Measurements from ENCODE around the gene ANXA4. TPM values are rescaled to one million over a fixed set of nuclear protein-coding genes. Genes with fewer than 3 reads are reported as not detected.
A peak's percentile ranks its signal among the peaks of the same experiment; 100 is the strongest.
"Not testable (repeated sequence)": the region's sequence is repeated elsewhere in the genome, so short reads cannot be mapped to it uniquely, and the experiment has no call there.

ANXA4 gene
- polyA plus RNA-seq, 1 experiment: 133 TPM

DNA sequence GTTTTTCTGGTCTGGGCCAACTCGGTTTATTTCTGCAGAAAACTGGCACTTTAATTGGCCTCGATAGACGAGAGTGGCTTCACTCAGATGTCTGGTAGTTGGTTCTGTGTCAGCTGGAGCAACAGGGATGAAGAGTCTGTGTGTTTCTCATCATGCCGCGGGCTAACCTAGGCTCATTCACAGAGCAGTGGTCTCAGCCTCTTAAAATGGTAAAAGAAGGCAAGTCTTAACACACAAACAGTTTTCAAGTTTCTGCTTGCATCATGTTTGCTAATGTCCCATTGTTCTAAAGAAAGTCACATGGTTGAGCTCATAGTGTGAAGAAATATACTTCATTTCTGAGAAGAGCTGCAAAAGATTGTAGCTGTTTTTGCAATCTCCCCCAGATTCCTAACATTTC, 37.5 kb upstream of the ANXA4 start:
- DNase-seq (ENCODE audit: low read depth): no peak
- CTCF ChIA-PET: interaction anchor here (1.6 kb wide), 1 partner anchor 20 kb away, joined by 3 read pairs; no protein-coding TSS in a partner anchor
- TF ChIP-seq, protein P1, sequence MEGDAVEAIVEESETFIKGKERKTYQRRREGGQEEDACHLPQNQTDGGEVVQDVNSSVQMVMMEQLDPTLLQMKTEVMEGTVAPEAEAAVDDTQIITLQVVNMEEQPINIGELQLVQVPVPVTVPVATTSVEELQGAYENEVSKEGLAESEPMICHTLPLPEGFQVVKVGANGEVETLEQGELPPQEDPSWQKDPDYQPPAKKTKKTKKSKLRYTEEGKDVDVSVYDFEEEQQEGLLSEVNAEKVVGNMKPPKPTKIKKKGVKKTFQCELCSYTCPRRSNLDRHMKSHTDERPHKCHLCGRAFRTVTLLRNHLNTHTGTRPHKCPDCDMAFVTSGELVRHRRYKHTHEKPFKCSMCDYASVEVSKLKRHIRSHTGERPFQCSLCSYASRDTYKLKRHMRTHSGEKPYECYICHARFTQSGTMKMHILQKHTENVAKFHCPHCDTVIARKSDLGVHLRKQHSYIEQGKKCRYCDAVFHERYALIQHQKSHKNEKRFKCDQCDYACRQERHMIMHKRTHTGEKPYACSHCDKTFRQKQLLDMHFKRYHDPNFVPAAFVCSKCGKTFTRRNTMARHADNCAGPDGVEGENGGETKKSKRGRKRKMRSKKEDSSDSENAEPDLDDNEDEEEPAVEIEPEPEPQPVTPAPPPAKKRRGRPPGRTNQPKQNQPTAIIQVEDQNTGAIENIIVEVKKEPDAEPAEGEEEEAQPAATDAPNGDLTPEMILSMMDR (IDR thresholded peaks at IDR 0.05; ENCODE audit: insufficient read depth, low read depth, low read length): no peak
- POLR2A ChIA-PET: no interaction called here
- Histone ChIP-seq H3K27me3 (ENCODE audit: control insufficient read depth, insufficient read depth, low read length) (no peaks in the 10 kb centered on the region), H3K4me3 (ENCODE audit: low read depth, low read length) (no peak overlapping the region), H3K36me3 (ENCODE audit: control insufficient read depth, insufficient read depth, low read length) (no peaks in the 10 kb centered on the region)

DNA sequence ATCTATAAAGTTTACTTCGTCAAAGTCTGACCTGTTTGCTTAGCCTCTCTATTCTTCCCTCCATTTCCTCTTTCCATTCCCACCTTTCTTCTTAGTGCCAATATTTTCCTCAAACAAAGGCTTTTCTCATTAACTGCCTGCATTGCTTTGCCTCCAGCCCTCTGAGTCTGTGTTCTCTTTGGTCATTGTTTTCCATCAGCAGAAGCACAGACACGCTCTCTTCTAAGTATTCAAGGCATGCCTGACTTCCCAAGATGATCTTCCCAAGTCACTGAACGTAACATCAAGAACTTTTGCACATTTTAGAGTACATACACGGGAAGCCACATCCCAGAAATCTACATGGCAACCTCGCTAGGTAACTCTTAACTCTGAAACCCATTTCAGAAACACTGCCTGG, 32.6 kb upstream of the ANXA4 start:
- POLR2A ChIA-PET: no interaction called here
- Histone ChIP-seq H3K27me3 (ENCODE audit: control insufficient read depth, insufficient read depth, low read length) (no peaks in the 10 kb centered on the region), H3K4me3 (ENCODE audit: low read depth, low read length) (no peak overlapping the region), H3K36me3 (ENCODE audit: control insufficient read depth, insufficient read depth, low read length) (no peaks in the 10 kb centered on the region)
- TF ChIP-seq, protein P1 (IDR thresholded peaks at IDR 0.05; ENCODE audit: insufficient read depth, low read depth, low read length): no peak
- no peak for DNase-seq (ENCODE audit: low read depth)
- CTCF ChIA-PET: no interaction called here

DNA sequence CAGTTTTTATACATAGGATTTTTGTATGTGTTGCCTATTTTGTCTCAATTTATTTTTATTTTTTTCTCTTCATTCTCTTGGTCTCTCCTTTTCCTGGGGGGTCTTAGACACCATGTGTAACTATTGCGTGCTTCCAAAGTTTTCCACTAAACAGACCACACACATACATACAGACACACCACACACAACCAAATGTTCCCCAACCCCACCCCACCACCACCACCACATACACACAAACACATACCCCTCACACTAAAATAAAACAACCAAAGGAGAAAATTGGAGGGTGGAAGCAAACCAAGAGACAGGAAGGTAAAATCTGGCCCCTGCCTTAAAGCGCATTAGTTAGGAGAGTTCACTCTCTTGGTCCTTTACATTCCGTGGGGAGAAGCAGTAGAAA, 30.0 kb upstream of the ANXA4 start:
- no peaks in the 10 kb centered on the region for H3K27me3 ChIP-seq (ENCODE audit: control insufficient read depth, insufficient read depth, low read length)
- POLR2A ChIA-PET: interaction anchor here (0.6 kb wide), 1 partner anchor 69 kb away, joined by 6 read pairs; no protein-coding TSS in a partner anchor
- no peak for DNase-seq (ENCODE audit: low read depth)
- no peaks in the 10 kb centered on the region for H3K36me3 ChIP-seq (ENCODE audit: control insufficient read depth, insufficient read depth, low read length)
- TF ChIP-seq, protein P1 (IDR thresholded peaks at IDR 0.05; ENCODE audit: insufficient read depth, low read depth, low read length): no peak
- no peak overlapping the region for H3K4me3 ChIP-seq (ENCODE audit: low read depth, low read length)
- CTCF ChIA-PET: no interaction called here

DNA sequence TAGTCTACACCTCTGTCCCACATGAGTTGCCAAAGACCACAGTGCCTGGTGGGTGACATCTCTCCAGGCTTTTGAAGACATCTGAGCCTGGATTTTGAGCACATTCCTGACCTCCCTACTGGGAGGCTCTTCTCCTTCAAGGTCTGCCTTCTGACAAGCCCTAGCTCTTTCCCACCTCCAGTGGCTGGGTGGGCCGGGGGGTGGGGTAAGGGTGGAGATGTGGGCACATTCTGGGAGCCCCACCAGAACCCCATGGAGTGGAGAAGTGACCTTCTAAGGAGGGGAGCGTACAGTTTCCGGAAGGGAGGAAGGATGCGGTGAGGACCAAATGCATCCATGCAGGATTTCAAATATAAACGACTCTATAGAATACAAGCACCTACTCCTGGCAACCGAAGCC, 27.9 kb upstream of the ANXA4 start:
- no peaks in the 10 kb centered on the region for H3K27me3 ChIP-seq (ENCODE audit: control insufficient read depth, insufficient read depth, low read length)
- no peak overlapping the region for H3K4me3 ChIP-seq (ENCODE audit: low read depth, low read length)
- POLR2A ChIA-PET: no interaction called here
- TF ChIP-seq, protein P1 (IDR thresholded peaks at IDR 0.05; ENCODE audit: insufficient read depth, low read depth, low read length): no peak
- no peaks in the 10 kb centered on the region for H3K36me3 ChIP-seq (ENCODE audit: control insufficient read depth, insufficient read depth, low read length)
- CTCF ChIA-PET: interaction anchor here (0.6 to 2.5 kb wide), 11 partner anchors 8 to 155 kb away, joined by 3 to 14 read pairs (median 4); no protein-coding TSS in a partner anchor
- DNase-seq (ENCODE audit: low read depth): no peak

DNA sequence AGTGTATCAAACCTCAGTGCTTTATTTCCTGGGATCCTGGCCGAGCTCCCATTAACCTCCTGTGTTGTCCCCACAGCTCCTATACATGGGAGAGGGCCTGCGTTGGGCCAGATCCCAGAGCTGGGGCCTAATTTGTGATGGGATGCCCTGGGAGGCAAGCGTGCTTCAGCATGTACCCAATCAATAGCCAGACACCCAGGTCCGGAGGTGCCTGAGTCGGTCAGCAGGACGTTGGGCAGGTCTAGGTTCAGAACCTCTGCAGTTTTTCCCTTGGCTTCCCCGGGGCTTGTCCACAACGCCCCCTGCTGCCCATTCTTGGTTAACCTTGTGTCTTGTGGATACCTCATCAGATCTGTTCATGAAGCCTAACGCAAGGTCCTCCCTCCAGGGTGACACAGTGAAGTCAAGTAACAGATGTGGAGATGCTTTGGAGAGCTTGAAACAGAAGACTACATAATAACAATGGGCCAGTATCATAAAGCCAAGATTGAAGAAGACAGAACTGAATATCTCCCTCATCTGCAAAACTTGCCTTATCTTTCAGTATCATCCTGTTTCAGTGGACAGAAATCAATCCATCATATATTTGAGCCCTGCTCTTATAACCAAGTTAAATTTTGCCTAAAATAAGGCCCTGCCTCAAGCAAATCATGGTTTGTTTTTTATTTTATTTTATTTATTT, 27.3 kb upstream of the ANXA4 start:
- H3K27me3 ChIP-seq (ENCODE audit: control insufficient read depth, insufficient read depth, low read length); H3K36me3 ChIP-seq (ENCODE audit: control insufficient read depth, insufficient read depth, low read length); H3K4me3 ChIP-seq (ENCODE audit: low read depth, low read length); POLR2A ChIA-PET: not testable (repeated sequence)
- TF ChIP-seq, protein P1 (IDR thresholded peaks at IDR 0.05; ENCODE audit: insufficient read depth, low read depth, low read length): peak; percentile 82
- CTCF ChIA-PET: interaction anchor here (0.6 to 2.5 kb wide), 13 partner anchors 9 to 157 kb away, joined by 3 to 14 read pairs (median 4); no protein-coding TSS in a partner anchor
- peak; percentile 26 for DNase-seq (ENCODE audit: low read depth)
